Panc1 (cell line): ENCODE results near the gene PSMA6. TPM values are rescaled to one million over a fixed set of nuclear protein-coding genes. Genes with fewer than 3 reads are reported as not detected.

Experiments used
- ATAC-seq: fragments of 200-7000 bp; cut with Tn5 transposase; 2 replicates; pipeline ENCODE4 v1.9.1; 2020; ENCODE audit warnings: mild to moderate bottlenecking, moderate library complexity
- BruUV-seq: library from RNA; stranded (reverse); fragments of 400-500 nt; replicated peaks from 2 replicates; lab custom pipeline; 2021; lab: Mats Ljungman, UMichigan
- CTCF ChIA-PET: fragments of 300-600 bp; sonication (Branson Sonifier 250); formaldehyde crosslinking; loops from one replicate; lab custom pipeline; 2022; ENCODE audit warnings: antibody characterized with exemption; lab: Charles Lee
- POLR2A ChIA-PET: fragments of 300-600 bp; sonication (Branson Sonifier 250); formaldehyde crosslinking; loops from one replicate; lab custom pipeline; 2022; ENCODE audit warnings: antibody characterized with exemption; lab: Charles Lee
- DNase-seq: peaks from one replicate; pipeline ENCODE4 v3.0.0-alpha.2; 2010; ENCODE audit warnings: low read depth, low spot score
- H3K27ac ChIP-seq: 2 replicates; pipeline ENCODE4 v1.5.1; 2011; ENCODE audit warnings: mild to moderate bottlenecking, low read length, inconsistent platforms
- H3K27me3 ChIP-seq: fragments of 200-500 bp; sonication (Bioruptor generic); 2 replicates; pipeline ENCODE4 v1.6.0; 2014; ENCODE audit warnings: low read length, inconsistent platforms; ENCODE audit not compliant: control insufficient read depth, insufficient read depth
- H3K36me3 ChIP-seq: fragments of 200-500 bp; sonication (Bioruptor generic); 2 replicates; pipeline ENCODE4 v1.5.1; 2014; ENCODE audit warnings: inconsistent platforms, mild to moderate bottlenecking, low read length, moderate library complexity; ENCODE audit not compliant: control insufficient read depth, insufficient read depth
- H3K4me1 ChIP-seq: 2 replicates; pipeline ENCODE4 v1.5.1; 2011; ENCODE audit warnings: inconsistent platforms, mild to moderate bottlenecking, low read length, moderate library complexity; ENCODE audit not compliant: control insufficient read depth, insufficient read depth
- H3K4me3 ChIP-seq, 2 experiments: 2 replicates each; pipeline ENCODE4 v1.5.1; 2011 to 2012; ENCODE audit warnings: low read depth in 2 of 2, low read length in 2 of 2, mild to moderate bottlenecking in 2 of 2, inconsistent platforms in 1 of 2, moderate library complexity in 1 of 2
- H3K9me3 ChIP-seq: fragments of 200-500 bp; sonication (Bioruptor generic); 2 replicates; pipeline ENCODE4 v1.5.1; 2014; ENCODE audit warnings: low read depth, mild to moderate bottlenecking, inconsistent platforms, low read length, moderate library complexity; ENCODE audit not compliant: control insufficient read depth, insufficient read depth
- CTCF ChIP-seq: fragments of 450-650 bp; IDR thresholded peaks from 2 replicates; pipeline ENCODE4 v1.5.1; 2017; ENCODE audit warnings: mild to moderate bottlenecking
- POLR2AphosphoS5 ChIP-seq: IDR thresholded peaks from 2 replicates; pipeline ENCODE4 v1.6.1; 2012; ENCODE audit warnings: mild to moderate bottlenecking, low read depth, low read length, moderate library complexity
- REST ChIP-seq, 2 experiments: IDR thresholded peaks; 2 replicates each; pipeline ENCODE4 v1.6.1; 2011 to 2012; ENCODE audit warnings: low read depth in 2 of 2, control low read depth in 1 of 2, low read length in 1 of 2, mild to moderate bottlenecking in 1 of 2, moderate library complexity in 1 of 2; ENCODE audit not compliant: insufficient read depth in 1 of 2
- SIN3A ChIP-seq: IDR thresholded peaks from 2 replicates; pipeline ENCODE4 v1.6.1; 2012; ENCODE audit warnings: low read depth, mild to moderate bottlenecking, low read length, moderate library complexity, borderline replicate concordance; ENCODE audit not compliant: insufficient read depth
- TCF7L2 ChIP-seq: IDR thresholded peaks from 2 replicates; pipeline ENCODE4 v1.6.1; 2011; ENCODE audit warnings: mild to moderate bottlenecking, low read depth, low read length, inconsistent platforms
- in situ Hi-C: cut with HindIII; loops from 2 replicates; pipeline ENCODE4 v1.10.0; 2016; ENCODE audit warnings: low sequenced_read_pairs, low pct_unique_long_range_greater_than_20kb
- intact Hi-C: fragments of 100-400 bp; cut with micrococcal nuclease; formaldehyde crosslinking; loops from one replicate; pipeline ENCODE4 v1.10.0; 2022; ENCODE audit not compliant: unreplicated experiment
- total RNA-seq: library from RNA; stranded (reverse); gene quantifications from one replicate; pipeline ENCODE4 v1.2.1, GENCODE V29; 2021; ENCODE audit not compliant: unreplicated experiment

Gene PSMA6
- total RNA-seq, 1 experiment from 2014 or later, result 197 TPM

- Histone ChIP-seq H3K36me3 (no peaks in the 10 kb centered on the region), H3K9me3 (no peaks in the 10 kb centered on the region), H3K27me3 (no peaks in the 10 kb centered on the region), H3K4me3 (no peak overlapping the region), H3K4me1 (no peaks in the 10 kb centered on the region), H3K27ac (no peak overlapping the region)
- ChIA-PET POLR2A (no interaction called here), CTCF (no interaction called here)
- in situ Hi-C loops, result no loop called here
- no TSS peak for BruUV-seq
- intact Hi-C loops, result no loop called here
- TF ChIP-seq SIN3A, result no peak
- TF ChIP-seq REST (IDR thresholded peaks at IDR 0.05; ENCODE audit: insufficient read depth in 1 of 2, low read depth in 2 of 2, low read length in 1 of 2), result no peak
- no peak for TF ChIP-seq CTCF
- no peak for TF ChIP-seq TCF7L2
- no peak for TF ChIP-seq POLR2AphosphoS5
- no peak for ATAC-seq
- DNase-seq, result no peak
Measured at GRCh38 chr14:35243956-35244355, 48.2 kb upstream of the PSMA6 start.

GRCh38 chr14:35244542-35244941, 47.6 kb upstream of the PSMA6 start:
- no peak for ATAC-seq

More at GRCh38 chr14:35244542-35244941, 47.6 kb upstream of the PSMA6 start:
- POLR2A ChIA-PET, result no interaction called here
- BruUV-seq, result no TSS peak
- Histone ChIP-seq H3K4me1 (no peaks in the 10 kb centered on the region), H3K36me3 (no peaks in the 10 kb centered on the region), H3K4me3 (no peak overlapping the region), H3K9me3 (no peaks in the 10 kb centered on the region), H3K27me3 (no peaks in the 10 kb centered on the region), H3K27ac (no peak overlapping the region)
- CTCF ChIA-PET, result no interaction called here
- in situ Hi-C loops, result no loop called here
- TF ChIP-seq TCF7L2, result no peak
- no peak for TF ChIP-seq CTCF
- TF ChIP-seq SIN3A, result no peak
- TF ChIP-seq REST (IDR thresholded peaks at IDR 0.05; ENCODE audit: insufficient read depth in 1 of 2, low read depth in 2 of 2, low read length in 1 of 2), result no peak
- TF ChIP-seq POLR2AphosphoS5, result no peak
- DNase-seq, result no peak
- intact Hi-C loops, result no loop called here
